Chondrocyte (in vitro differentiated cells): Measurements from ENCODE around the gene TGM5. TPM values are rescaled to one million over a fixed set of nuclear protein-coding genes. Genes with fewer than 3 reads are reported as not detected.

Experiments used
- DNase-seq: peaks from one replicate; pipeline ENCODE4 v3.0.0; 2021; ENCODE audit warnings: mixed read lengths, low spot score
- H3K27ac Mint-ChIP-seq: one replicate; pipeline ENCODE4 v1.8.0; 2021; ENCODE audit warnings: mild to moderate bottlenecking, moderate library complexity, mixed read lengths; ENCODE audit not compliant: unreplicated experiment
- H3K27me3 Mint-ChIP-seq: 2 replicates; pipeline ENCODE4 v1.8.0; 2021; ENCODE audit warnings: low read depth, mixed read lengths
- H3K36me3 Mint-ChIP-seq: 2 replicates; pipeline ENCODE4 v1.8.0; 2021; ENCODE audit warnings: low read depth, mixed read lengths
- H3K4me1 Mint-ChIP-seq: 2 replicates; pipeline ENCODE4 v1.8.0; 2021; ENCODE audit warnings: low read depth, mild to moderate bottlenecking, mixed read lengths
- H3K4me3 Mint-ChIP-seq: one replicate; pipeline ENCODE4 v1.8.0; 2021; ENCODE audit warnings: mild to moderate bottlenecking, moderate library complexity, mixed read lengths; ENCODE audit not compliant: unreplicated experiment
- H3K9me3 Mint-ChIP-seq: 2 replicates; pipeline ENCODE4 v1.8.0; 2021; ENCODE audit warnings: low read depth, mixed read lengths
- total RNA-seq: library from RNA; stranded (reverse); gene quantifications from 3 replicates; pipeline ENCODE4 v1.2.1, GENCODE V29; 2021
- TF ChIP-seq, protein P1 (sequence below): fragments of 200-600 bp; sonication (generic); IDR thresholded peaks from 2 replicates; pipeline ENCODE4 v1.5.0; 2021; ENCODE audit warnings: antibody characterized with exemption, mild to moderate bottlenecking, moderate library complexity

TGM5 gene
- total RNA-seq, 1 donor from 2014 or later = not detected

DNA sequence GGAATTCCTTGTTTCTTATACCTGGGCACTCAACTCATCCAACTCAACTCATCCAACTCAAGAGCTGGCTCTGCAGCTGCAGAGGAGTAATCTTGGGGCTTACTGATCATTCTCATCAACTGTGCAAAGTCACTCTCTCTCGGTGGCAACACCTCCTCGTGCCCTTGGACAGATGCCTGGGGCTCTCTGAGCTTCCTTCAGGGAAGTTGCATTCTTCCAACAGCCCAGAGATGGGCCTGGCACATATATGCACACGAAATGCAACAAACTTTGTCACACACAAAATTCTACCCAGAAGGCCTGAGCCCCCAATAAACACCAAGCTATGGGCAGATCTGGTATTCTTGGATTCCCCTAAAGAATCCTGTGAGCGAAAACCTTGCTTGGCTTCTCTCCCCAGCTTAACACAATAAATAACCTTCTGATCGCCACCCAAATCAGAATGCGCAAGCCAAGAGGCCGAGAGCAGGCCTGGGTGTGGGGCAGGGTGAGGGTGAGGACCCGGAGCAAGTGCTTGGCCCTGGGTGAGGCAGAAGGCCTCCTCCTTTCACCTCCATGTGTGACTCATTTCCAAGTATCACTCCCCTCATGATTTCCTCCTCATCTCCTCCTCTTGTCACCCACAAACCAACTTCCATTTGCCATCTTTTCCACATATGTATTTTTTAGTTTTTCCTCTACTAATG is 15.4 kb downstream of the TGM5 start:
- Mint-ChIP-seq H3K36me3 (no peaks in the 10 kb centered on the region), H3K27ac (no peak overlapping the region), H3K9me3 (no peaks in the 10 kb centered on the region), H3K4me3 (no peak overlapping the region), H3K27me3 (peaks cover 14% of the 10 kb centered on the region), H3K4me1 (peaks cover 35% of the 10 kb centered on the region)
- TF ChIP-seq, protein P1, sequence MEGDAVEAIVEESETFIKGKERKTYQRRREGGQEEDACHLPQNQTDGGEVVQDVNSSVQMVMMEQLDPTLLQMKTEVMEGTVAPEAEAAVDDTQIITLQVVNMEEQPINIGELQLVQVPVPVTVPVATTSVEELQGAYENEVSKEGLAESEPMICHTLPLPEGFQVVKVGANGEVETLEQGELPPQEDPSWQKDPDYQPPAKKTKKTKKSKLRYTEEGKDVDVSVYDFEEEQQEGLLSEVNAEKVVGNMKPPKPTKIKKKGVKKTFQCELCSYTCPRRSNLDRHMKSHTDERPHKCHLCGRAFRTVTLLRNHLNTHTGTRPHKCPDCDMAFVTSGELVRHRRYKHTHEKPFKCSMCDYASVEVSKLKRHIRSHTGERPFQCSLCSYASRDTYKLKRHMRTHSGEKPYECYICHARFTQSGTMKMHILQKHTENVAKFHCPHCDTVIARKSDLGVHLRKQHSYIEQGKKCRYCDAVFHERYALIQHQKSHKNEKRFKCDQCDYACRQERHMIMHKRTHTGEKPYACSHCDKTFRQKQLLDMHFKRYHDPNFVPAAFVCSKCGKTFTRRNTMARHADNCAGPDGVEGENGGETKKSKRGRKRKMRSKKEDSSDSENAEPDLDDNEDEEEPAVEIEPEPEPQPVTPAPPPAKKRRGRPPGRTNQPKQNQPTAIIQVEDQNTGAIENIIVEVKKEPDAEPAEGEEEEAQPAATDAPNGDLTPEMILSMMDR = no peak
- DNase-seq = no peak

DNA sequence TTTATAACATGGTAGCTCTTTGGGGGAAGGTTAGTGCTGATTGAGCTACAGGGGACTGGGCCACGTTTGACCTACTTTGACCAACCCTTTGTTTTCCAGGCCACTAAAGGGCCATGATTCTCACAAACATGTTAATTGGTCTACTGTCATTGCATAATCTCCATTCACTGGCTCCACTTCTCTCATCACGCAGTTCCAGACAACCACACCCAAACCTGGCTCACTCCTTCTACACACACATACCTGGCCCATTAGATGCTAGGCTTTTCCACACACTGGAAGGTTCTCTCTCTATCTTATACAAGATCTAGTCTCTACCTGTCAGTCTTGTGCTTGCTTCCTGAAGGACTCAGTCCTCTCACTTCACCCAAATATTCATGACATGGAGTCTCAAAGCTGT is 15.9 kb downstream of the TGM5 start:
- DNase-seq = no peak
- no peak overlapping the region for H3K27ac Mint-ChIP-seq
- H3K27me3 Mint-ChIP-seq = peaks cover 12% of the 10 kb centered on the region
- H3K9me3 Mint-ChIP-seq = no peaks in the 10 kb centered on the region
- H3K4me1 Mint-ChIP-seq = peaks cover 35% of the 10 kb centered on the region
- no peaks in the 10 kb centered on the region for H3K36me3 Mint-ChIP-seq
- TF ChIP-seq, protein P1 = no peak
- no peak overlapping the region for H3K4me3 Mint-ChIP-seq

DNA sequence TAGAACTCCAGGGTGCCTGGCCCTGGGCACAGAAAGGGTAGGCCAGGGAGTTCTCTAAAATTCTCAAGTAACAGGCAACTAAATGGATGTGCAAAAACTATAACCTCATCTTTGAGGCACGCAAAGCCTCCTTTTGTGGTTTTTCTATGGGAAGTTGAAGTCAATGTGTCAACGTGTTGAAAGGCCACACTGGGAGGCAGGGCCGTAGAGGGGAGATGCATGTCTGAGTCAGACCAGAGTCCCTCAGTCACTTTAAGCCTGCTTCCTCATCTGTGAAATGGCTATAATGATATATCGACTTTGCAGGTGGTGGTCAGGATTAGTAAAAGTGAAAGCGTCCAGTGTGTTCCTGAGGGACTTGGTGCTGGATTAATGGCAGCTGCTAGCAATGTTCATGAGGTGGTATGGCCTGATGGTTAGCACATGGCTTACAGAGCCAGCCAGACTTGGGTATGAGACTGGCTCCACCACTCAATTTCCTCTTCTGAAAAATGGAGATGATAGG is 17.0 kb downstream of the TGM5 start:
- Mint-ChIP-seq H3K27ac (peak overlapping the region; percentile 73), H3K9me3 (no peaks in the 10 kb centered on the region), H3K36me3 (no peaks in the 10 kb centered on the region), H3K4me3 (no peak overlapping the region), H3K4me1 (peaks cover 35% of the 10 kb centered on the region), H3K27me3 (peaks cover 12% of the 10 kb centered on the region)
- no peak for DNase-seq
- TF ChIP-seq, protein P1 = no peak

DNA sequence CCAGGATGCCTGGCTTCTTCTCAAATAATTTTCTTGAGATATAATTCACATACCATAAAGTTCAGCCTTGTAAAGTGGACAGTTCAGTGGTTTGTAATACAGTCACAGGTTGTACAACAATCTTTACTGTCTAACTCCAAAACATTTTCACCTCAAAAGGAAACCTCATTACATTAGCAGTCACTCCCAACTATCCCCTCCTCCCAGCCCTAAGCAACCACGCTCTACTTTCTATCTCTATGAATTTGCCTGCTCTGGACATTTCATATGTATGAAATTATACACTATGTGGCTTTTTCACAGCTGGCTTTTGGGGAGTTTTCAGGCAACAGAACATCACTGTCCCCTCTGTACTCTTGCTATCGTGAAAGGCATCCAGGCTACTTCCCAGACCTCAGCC is 17.5 kb downstream of the TGM5 start:
- DNase-seq = no peak
- Mint-ChIP-seq H3K27me3 (peaks cover 16% of the 10 kb centered on the region), H3K4me3 (no peak overlapping the region), H3K4me1 (peaks cover 30% of the 10 kb centered on the region), H3K9me3 (no peaks in the 10 kb centered on the region), H3K27ac (peak overlapping the region; percentile 73), H3K36me3 (no peaks in the 10 kb centered on the region)
- TF ChIP-seq, protein P1 = no peak

DNA sequence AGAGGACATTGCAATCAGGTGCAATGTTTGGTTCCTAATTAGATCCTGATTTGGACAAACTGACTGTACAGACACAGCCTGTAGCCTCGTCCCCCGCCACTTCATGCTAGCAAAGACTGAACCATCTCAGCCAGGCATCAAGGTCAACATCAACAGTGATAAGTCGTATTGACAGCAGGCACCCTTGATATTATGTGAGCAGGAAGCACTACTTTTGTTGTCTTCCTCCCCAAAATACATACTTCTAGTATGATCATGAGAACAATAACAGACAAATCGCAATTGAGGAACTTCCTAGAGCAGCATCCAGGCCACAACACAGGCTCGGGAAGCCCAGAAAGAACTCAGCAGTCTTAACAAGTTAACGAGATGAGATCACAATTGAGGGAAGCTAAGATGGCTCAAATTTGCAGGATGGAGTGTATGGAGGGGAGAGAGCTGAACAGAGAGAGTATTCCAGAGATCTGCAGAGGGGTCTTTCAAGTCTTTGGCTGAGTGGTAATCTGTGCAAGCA is 20.4 kb downstream of the TGM5 start:
- Mint-ChIP-seq H3K27me3 (peaks cover 27% of the 10 kb centered on the region), H3K4me3 (no peak overlapping the region), H3K4me1 (peaks cover 16% of the 10 kb centered on the region), H3K27ac (no peak overlapping the region), H3K9me3 (no peaks in the 10 kb centered on the region), H3K36me3 (no peaks in the 10 kb centered on the region)
- DNase-seq = no peak
- TF ChIP-seq, protein P1 = no peak
